PC-9 (cell line): ENCODE measurements around the gene SELE. TPM values are rescaled to one million over a fixed set of nuclear protein-coding genes. Genes with fewer than 3 reads are reported as not detected.
"Not testable (repeated sequence)": the region's sequence is repeated elsewhere in the genome, so short reads cannot be mapped to it uniquely, and the experiment has no call there.

Experiments
- BruUV-seq: library from RNA; stranded (reverse); fragments of 400-500 nt; replicated peaks from 2 replicates; lab custom pipeline; 2021; lab: Mats Ljungman, UMichigan
- CTCF ChIA-PET: fragments of 300-600 bp; sonication (Branson Sonifier 250); formaldehyde crosslinking; loops from one replicate; lab custom pipeline; 2022; ENCODE audit warnings: antibody characterized with exemption; lab: Charles Lee
- POLR2A ChIA-PET: fragments of 300-600 bp; sonication (Branson Sonifier 250); formaldehyde crosslinking; loops from one replicate; lab custom pipeline; 2022; ENCODE audit warnings: antibody characterized with exemption; ENCODE audit not compliant: unreplicated experiment; lab: Charles Lee
- DNase-seq, 2 experiments: peaks; one replicate each; pipeline versions ENCODE4 v3.0.0 to v3.0.0-alpha.2; 2015 to 2022; ENCODE audit warnings: mixed read lengths in 1 of 2
- H2AFZ ChIP-seq: fragments of 200-600 bp; sonication (generic); 2 replicates; pipeline ENCODE4 v1.8.1; 2017; ENCODE audit warnings: antibody characterized with exemption
- H3F3A ChIP-seq: fragments of 200-600 bp; sonication (generic); 2 replicates; pipeline ENCODE4 v1.8.1; 2017; ENCODE audit warnings: antibody characterized with exemption, mild to moderate bottlenecking, low read depth; ENCODE audit not compliant: insufficient read depth
- H3K27ac ChIP-seq: fragments of 200-600 bp; sonication (generic); 2 replicates; pipeline ENCODE4 v1.6.1; 2016; ENCODE audit warnings: mixed run types
- H3K27me3 ChIP-seq: fragments of 200-600 bp; sonication (generic); 2 replicates; pipeline ENCODE4 v1.6.1; 2016; ENCODE audit warnings: low read depth, mixed run types; ENCODE audit not compliant: insufficient read depth
- H3K36me3 ChIP-seq: fragments of 200-600 bp; sonication (generic); 2 replicates; pipeline ENCODE4 v1.6.1; 2016; ENCODE audit warnings: low read depth, mixed run types
- H3K4me1 ChIP-seq: fragments of 200-600 bp; sonication (generic); replicated peaks from 2 replicates; pipeline ENCODE4 v1.6.1; 2016; ENCODE audit warnings: mixed run types; ENCODE audit not compliant: insufficient read depth
- H3K4me2 ChIP-seq: fragments of 200-600 bp; sonication (generic); 2 replicates; pipeline ENCODE4 v1.6.1; 2017; ENCODE audit warnings: mixed run types
- H3K4me3 ChIP-seq: fragments of 200-600 bp; sonication (generic); 2 replicates; pipeline ENCODE4 v1.6.1; 2016; ENCODE audit warnings: mixed run types
- H3K79me2 ChIP-seq: fragments of 200-600 bp; sonication (generic); 2 replicates; pipeline ENCODE4 v1.6.1; 2017; ENCODE audit warnings: low read depth, mixed run types
- H3K9me2 ChIP-seq: fragments of 200-600 bp; sonication (generic); 2 replicates; pipeline ENCODE4 v1.8.1; 2017; ENCODE audit warnings: mild to moderate bottlenecking; ENCODE audit not compliant: insufficient read depth
- H3K9me3 ChIP-seq: fragments of 200-600 bp; sonication (generic); 2 replicates; pipeline ENCODE4 v1.8.1; 2016; ENCODE audit warnings: low read depth; ENCODE audit not compliant: insufficient read depth
- H4K20me1 ChIP-seq: fragments of 200-600 bp; sonication (generic); 2 replicates; pipeline ENCODE4 v1.8.1; 2017; ENCODE audit not compliant: insufficient read depth
- EZH2 ChIP-seq: fragments of 200-600 bp; sonication (generic); IDR thresholded peaks from 2 replicates; pipeline ENCODE4 v1.8.0; 2017; ENCODE audit warnings: antibody characterized with exemption, low read depth
- intact Hi-C: fragments of 100-400 bp; cut with micrococcal nuclease; formaldehyde crosslinking; loops from one replicate; pipeline ENCODE4 v1.10.0; 2022; ENCODE audit not compliant: unreplicated experiment
- total RNA-seq: library from RNA; stranded (reverse); gene quantifications from 2 replicates; pipeline ENCODE4 v1.2.3, GENCODE V29; 2021
- TF ChIP-seq, protein P1 (sequence below): fragments of 200-600 bp; sonication (generic); conservative IDR thresholded peaks from 2 replicates; pipeline ENCODE4 v1.6.1; 2017; ENCODE audit warnings: mixed run types, antibody characterized with exemption, mild to moderate bottlenecking, moderate library complexity

SELE gene
- total RNA-seq, 1 experiment from 2014 or later: not detected

DNA sequence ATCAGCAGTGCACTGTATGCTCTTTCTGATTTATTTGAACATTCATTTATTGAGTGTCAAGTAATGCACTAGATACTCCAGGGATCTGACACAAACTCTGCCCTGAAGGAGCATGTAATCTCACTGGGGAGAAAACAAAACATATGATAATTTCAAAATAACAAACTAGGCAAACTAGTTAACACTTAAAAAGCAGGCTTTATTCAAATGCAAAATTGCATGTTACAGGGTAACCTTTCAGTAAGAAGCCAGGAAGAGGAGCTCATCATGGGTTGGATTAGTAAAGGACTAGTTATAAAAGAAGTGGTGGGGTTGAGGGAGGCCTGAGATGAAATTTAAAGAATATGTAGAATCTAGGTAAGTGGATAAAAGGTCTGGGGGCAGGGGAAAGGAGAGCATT lies 43.4 kb downstream of the SELE start:
- Histone ChIP-seq H3K4me3 (no peak overlapping the region), H3K79me2 (no peaks in the 10 kb centered on the region), H2AFZ (no peak overlapping the region), H3K36me3 (no peaks in the 10 kb centered on the region), H3K4me1 (no peaks in the 10 kb centered on the region), H3K4me2 (no peak overlapping the region), H3K27me3 (no peaks in the 10 kb centered on the region), H3K9me3 (no peaks in the 10 kb centered on the region), H3F3A (no peaks in the 10 kb centered on the region), H3K9me2 (no peaks in the 10 kb centered on the region), H4K20me1 (no peaks in the 10 kb centered on the region), H3K27ac (no peak overlapping the region)
- ChIA-PET CTCF (no interaction called here), POLR2A (no interaction called here)
- TF ChIP-seq, protein P1, sequence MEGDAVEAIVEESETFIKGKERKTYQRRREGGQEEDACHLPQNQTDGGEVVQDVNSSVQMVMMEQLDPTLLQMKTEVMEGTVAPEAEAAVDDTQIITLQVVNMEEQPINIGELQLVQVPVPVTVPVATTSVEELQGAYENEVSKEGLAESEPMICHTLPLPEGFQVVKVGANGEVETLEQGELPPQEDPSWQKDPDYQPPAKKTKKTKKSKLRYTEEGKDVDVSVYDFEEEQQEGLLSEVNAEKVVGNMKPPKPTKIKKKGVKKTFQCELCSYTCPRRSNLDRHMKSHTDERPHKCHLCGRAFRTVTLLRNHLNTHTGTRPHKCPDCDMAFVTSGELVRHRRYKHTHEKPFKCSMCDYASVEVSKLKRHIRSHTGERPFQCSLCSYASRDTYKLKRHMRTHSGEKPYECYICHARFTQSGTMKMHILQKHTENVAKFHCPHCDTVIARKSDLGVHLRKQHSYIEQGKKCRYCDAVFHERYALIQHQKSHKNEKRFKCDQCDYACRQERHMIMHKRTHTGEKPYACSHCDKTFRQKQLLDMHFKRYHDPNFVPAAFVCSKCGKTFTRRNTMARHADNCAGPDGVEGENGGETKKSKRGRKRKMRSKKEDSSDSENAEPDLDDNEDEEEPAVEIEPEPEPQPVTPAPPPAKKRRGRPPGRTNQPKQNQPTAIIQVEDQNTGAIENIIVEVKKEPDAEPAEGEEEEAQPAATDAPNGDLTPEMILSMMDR: no peak
- TF ChIP-seq EZH2: no peak
- no TSS peak for BruUV-seq
- DNase-seq: no peak
- intact Hi-C loops: no loop called here

DNA sequence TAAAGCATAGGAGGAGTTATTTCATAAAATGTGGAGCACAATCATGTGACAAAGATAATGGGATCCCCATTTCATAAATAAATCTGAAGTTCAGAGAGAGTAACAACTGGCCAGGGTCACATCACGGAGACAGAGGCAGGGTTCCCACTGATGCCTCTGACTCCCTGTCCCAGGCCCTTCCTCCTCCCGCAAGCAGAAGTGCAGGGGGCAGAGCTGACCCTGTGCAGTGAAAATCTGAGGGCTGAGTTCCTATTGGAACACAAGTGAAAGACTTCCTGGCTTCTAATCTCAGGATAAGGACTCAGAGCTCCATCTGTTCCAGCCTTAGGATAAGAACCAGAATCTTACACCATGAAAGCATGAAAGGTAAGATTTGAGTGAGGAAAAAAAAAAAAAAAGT lies 44.5 kb downstream of the SELE start:
- Histone ChIP-seq H4K20me1 (no peaks in the 10 kb centered on the region), H3K36me3 (no peaks in the 10 kb centered on the region), H3K27ac (no peak overlapping the region), H3K4me2 (no peak overlapping the region), H3F3A (no peaks in the 10 kb centered on the region), H3K79me2 (no peaks in the 10 kb centered on the region), H2AFZ (no peak overlapping the region), H3K4me3 (no peak overlapping the region), H3K9me3 (no peaks in the 10 kb centered on the region), H3K4me1 (no peaks in the 10 kb centered on the region), H3K27me3 (no peaks in the 10 kb centered on the region), H3K9me2 (no peaks in the 10 kb centered on the region)
- POLR2A ChIA-PET: interaction anchor here (0.6 kb wide), 1 partner anchor 33 kb away, joined by 8 read pairs; no protein-coding TSS in a partner anchor
- intact Hi-C loops: no loop called here
- TF ChIP-seq, protein P1: no peak
- no peak for TF ChIP-seq EZH2
- no TSS peak for BruUV-seq
- CTCF ChIA-PET: interaction anchor here (0.7 kb wide), 1 partner anchor 55 kb away, joined by 8 read pairs; no protein-coding TSS in a partner anchor
- DNase-seq: no peak

DNA sequence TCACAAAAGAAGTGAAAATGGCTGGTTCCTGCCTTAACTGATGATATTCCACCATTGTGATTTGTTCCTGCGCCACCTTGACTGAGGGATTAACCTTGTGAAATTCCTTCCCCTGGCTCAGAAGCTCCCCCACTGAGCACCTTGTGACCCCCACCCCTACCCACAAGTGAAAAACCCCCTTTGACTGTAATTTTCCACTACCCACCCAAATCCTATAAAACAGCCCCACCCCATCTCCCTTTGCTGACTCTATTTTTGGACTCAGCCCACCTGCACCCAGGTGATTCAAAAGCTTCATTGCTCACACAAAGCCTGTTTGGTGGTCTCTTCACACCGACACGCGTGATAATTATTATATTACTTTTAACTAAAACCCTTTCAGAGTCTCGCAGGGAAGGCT lies 45.5 kb downstream of the SELE start:
- H3K79me2 ChIP-seq, H3K4me2 ChIP-seq, BruUV-seq, intact Hi-C loops, H3K27ac ChIP-seq, H3K36me3 ChIP-seq, H3K9me2 ChIP-seq, CTCF ChIA-PET, POLR2A ChIA-PET, H3F3A ChIP-seq, H3K4me1 ChIP-seq, H3K9me3 ChIP-seq, H3K27me3 ChIP-seq, DNase-seq, H2AFZ ChIP-seq, H3K4me3 ChIP-seq, H4K20me1 ChIP-seq: not testable (repeated sequence)

DNA sequence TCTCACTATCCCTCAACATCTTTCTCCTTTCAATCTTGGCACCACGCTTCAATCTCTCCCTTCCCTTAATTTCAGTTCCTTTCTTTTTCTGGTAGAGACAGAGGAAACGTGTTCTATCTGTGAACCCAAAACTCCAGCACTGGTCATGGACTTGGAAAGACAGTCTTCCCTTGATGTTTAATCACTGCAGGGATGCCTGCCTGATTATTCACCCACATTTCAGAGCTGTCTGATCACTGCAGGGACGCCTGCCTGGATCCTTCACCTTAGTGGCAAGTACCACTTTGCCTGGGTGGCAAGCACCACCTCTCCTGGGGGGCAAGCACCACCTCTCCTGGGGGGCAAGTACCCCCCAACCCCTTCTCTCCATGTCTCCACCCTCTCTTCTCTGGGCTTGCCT lies 50.2 kb downstream of the SELE start:
- BruUV-seq: no TSS peak
- DNase-seq: no peak
- no peaks in the 10 kb centered on the region for H4K20me1 ChIP-seq
- peaks cover 25% of the 10 kb centered on the region for H3K4me1 ChIP-seq
- no peaks in the 10 kb centered on the region for H3K27me3 ChIP-seq
- H3K4me2 ChIP-seq: no peak overlapping the region
- ChIA-PET CTCF (no interaction called here), POLR2A (no interaction called here)
- H3K9me3 ChIP-seq: no peaks in the 10 kb centered on the region
- H3K27ac ChIP-seq: no peak overlapping the region
- H2AFZ ChIP-seq: no peak overlapping the region
- intact Hi-C loops: no loop called here
- H3K79me2 ChIP-seq: no peaks in the 10 kb centered on the region
- TF ChIP-seq, protein P1: no peak
- TF ChIP-seq EZH2: no peak
- no peak overlapping the region for H3K4me3 ChIP-seq
- no peaks in the 10 kb centered on the region for H3F3A ChIP-seq
- H3K36me3 ChIP-seq: no peaks in the 10 kb centered on the region
- no peaks in the 10 kb centered on the region for H3K9me2 ChIP-seq

DNA sequence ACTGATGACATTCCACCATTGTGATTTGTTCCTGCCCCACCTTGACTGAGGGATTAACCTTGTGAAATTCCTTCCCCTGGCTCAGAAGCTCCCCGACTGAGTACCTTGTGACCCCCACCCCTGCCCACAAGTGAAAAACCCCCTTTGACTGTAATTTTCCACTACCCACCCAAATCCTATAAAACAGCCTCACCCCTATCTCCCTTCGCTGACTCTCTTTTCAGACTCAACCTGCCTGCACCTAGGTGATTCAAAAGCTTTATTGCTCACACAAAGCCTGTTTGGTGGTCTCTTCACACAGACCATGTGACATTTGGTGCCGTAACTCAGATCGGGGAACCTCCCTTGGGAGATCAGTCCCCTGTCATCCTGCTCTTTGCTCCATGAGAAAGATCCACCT lies 50.7 kb downstream of the SELE start:
- DNase-seq, CTCF ChIA-PET, POLR2A ChIA-PET, H4K20me1 ChIP-seq, H3K79me2 ChIP-seq, H3K27ac ChIP-seq, H3K9me3 ChIP-seq, H3K27me3 ChIP-seq, H3K9me2 ChIP-seq, H3K36me3 ChIP-seq, H2AFZ ChIP-seq, H3K4me2 ChIP-seq, BruUV-seq, H3K4me3 ChIP-seq, H3F3A ChIP-seq, intact Hi-C loops: not testable (repeated sequence)
- peaks cover 25% of the 10 kb centered on the region for H3K4me1 ChIP-seq
